H1 (cell line): ENCODE results near the gene MROH8. TPM values are rescaled to one million over a fixed set of nuclear protein-coding genes. Genes with fewer than 3 reads are reported as not detected.

Source experiments
- CTCF ChIA-PET: fragments of 300-600 bp; sonication (Branson Sonifier 250); formaldehyde crosslinking; loops from one replicate; lab custom pipeline; 2021; ENCODE audit not compliant: partially characterized antibody; lab: Charles Lee
- POLR2A ChIA-PET: fragments of 300-600 bp; sonication (Branson Sonifier 250); formaldehyde crosslinking; loops from one replicate; lab custom pipeline; 2021; ENCODE audit warnings: inconsistent platforms; ENCODE audit not compliant: partially characterized antibody; lab: Charles Lee
- DNase-seq, 2 experiments: peaks; one replicate each; pipeline versions ENCODE4 v3.0.0 to v3.0.0-alpha.2; 2010 to 2022; ENCODE audit warnings: low spot score in 2 of 2, low read depth in 1 of 2, mixed read lengths in 1 of 2
- FAIRE-seq: peaks from 2 replicates; lab custom pipeline; 2011; peaks lifted over from hg19 to GRCh38; lab: Jason Lieb, UNC
- H2AFZ ChIP-seq: 2 replicates; pipeline ENCODE4 v1.8.1; 2012; ENCODE audit warnings: low read length, inconsistent platforms
- H2AK5ac ChIP-seq: 2 replicates; pipeline ENCODE4 v1.6.1; 2013; ENCODE audit warnings: low read depth, low read length
- H2BK120ac ChIP-seq: replicated peaks from 2 replicates; pipeline ENCODE3; 2013; ENCODE audit warnings: low read depth, low read length, inconsistent platforms
- H2BK12ac ChIP-seq: 2 replicates; pipeline ENCODE4 v1.6.1; 2013; ENCODE audit warnings: low read depth, low read length
- H2BK15ac ChIP-seq: 2 replicates; pipeline ENCODE4 v1.6.1; 2013; ENCODE audit warnings: low read length
- H2BK20ac ChIP-seq: 2 replicates; pipeline ENCODE4 v1.6.1; 2013; ENCODE audit warnings: low read length
- H2BK5ac ChIP-seq: 2 replicates; pipeline ENCODE4 v1.6.1; 2013; ENCODE audit warnings: low read depth, low read length
- H3K14ac ChIP-seq: 2 replicates; pipeline ENCODE4 v1.6.1; 2013; ENCODE audit warnings: inconsistent platforms; ENCODE audit not compliant: insufficient read length
- H3K18ac ChIP-seq: 2 replicates; pipeline ENCODE4 v1.6.1; 2013; ENCODE audit warnings: low read length; ENCODE audit errors: extremely low read depth
- H3K23ac ChIP-seq: 2 replicates; pipeline ENCODE4 v1.6.1; 2013; ENCODE audit warnings: inconsistent platforms; ENCODE audit not compliant: insufficient read length
- H3K23me2 ChIP-seq: 2 replicates; pipeline ENCODE4 v1.6.1; 2013; ENCODE audit warnings: low read depth, low read length
- H3K27ac ChIP-seq: 2 replicates; pipeline ENCODE4 v1.6.1; 2011; ENCODE audit warnings: low read depth, low read length, inconsistent platforms
- H3K27me3 ChIP-seq, 4 experiments: replicated peaks in 1 of 4; 1 replicate in 1 of 4; 2 replicates in 3 of 4; pipeline versions ENCODE4 v1.6.1 to v1.8.1; 2011 to 2013; ENCODE audit warnings: low read length in 3 of 4, mild to moderate bottlenecking in 3 of 4, inconsistent platforms in 2 of 4, mixed read lengths in 2 of 4, moderate library complexity in 1 of 4; ENCODE audit not compliant: control insufficient read depth in 3 of 4, insufficient read depth in 3 of 4; ENCODE audit errors: extremely low read depth in 1 of 4
- H3K36me3 ChIP-seq, 4 experiments: 2 replicates each; pipeline versions ENCODE4 v1.6.1 to v1.8.1; 2011 to 2013; ENCODE audit warnings: mild to moderate bottlenecking in 4 of 4, low read length in 3 of 4, moderate library complexity in 2 of 4, control low read depth in 1 of 4, inconsistent platforms in 1 of 4; ENCODE audit not compliant: insufficient read depth in 4 of 4, control insufficient read depth in 2 of 4
- H3K4ac ChIP-seq: replicated peaks from 2 replicates; pipeline ENCODE3; 2013; ENCODE audit warnings: low read length, low read depth, mixed read lengths, inconsistent platforms; ENCODE audit not compliant: insufficient read length
- H3K4me1 ChIP-seq, 4 experiments: replicated peaks in 1 of 4; 1 replicate in 1 of 4; 2 replicates in 3 of 4; pipeline versions ENCODE4 v1.6.1 to v1.8.1; 2011 to 2013; ENCODE audit warnings: low read length in 3 of 4, inconsistent platforms in 2 of 4, mixed read lengths in 1 of 4; ENCODE audit not compliant: insufficient read depth in 4 of 4, control insufficient read depth in 3 of 4
- H3K4me2 ChIP-seq, 2 experiments: 2 replicates each; pipeline versions ENCODE4 v1.6.1 to v1.8.1; 2011 to 2013; ENCODE audit warnings: low read depth in 2 of 2, low read length in 2 of 2, control low read depth in 1 of 2, inconsistent platforms in 1 of 2, mild to moderate bottlenecking in 1 of 2; ENCODE audit not compliant: insufficient read depth in 1 of 2
- H3K4me3 ChIP-seq, 4 experiments: fragments of 200-600, 300-600 bp in 1 of 4; sonication (generic), shearing (Covaris generic), sonication (Bioruptor Twin) in 1 of 4; 2 replicates each; pipeline versions ENCODE4 v1.5.1 to v1.8.1; 2011 to 2016; ENCODE audit warnings: low read length in 4 of 4, low read depth in 3 of 4, control low read depth in 2 of 4, inconsistent platforms in 2 of 4, mild to moderate bottlenecking in 2 of 4, mixed read lengths in 1 of 4, moderate library complexity in 1 of 4; ENCODE audit not compliant: insufficient read depth in 2 of 4; ENCODE audit errors: extremely low read depth in 1 of 4
- H3K56ac ChIP-seq: replicated peaks from 2 replicates; pipeline ENCODE3; 2013; ENCODE audit warnings: low read depth, mild to moderate bottlenecking, mixed read lengths, low read length, inconsistent platforms; ENCODE audit not compliant: insufficient read length
- H3K79me1 ChIP-seq: 2 replicates; pipeline ENCODE4 v1.6.1; 2013; ENCODE audit warnings: low read depth, low read length, control low read depth
- H3K79me2 ChIP-seq, 2 experiments: 2 replicates each; pipeline versions ENCODE4 v1.6.1 to v1.8.1; 2012 to 2013; ENCODE audit warnings: low read length in 2 of 2, mild to moderate bottlenecking in 2 of 2, inconsistent platforms in 1 of 2; ENCODE audit not compliant: insufficient read depth in 2 of 2, control insufficient read depth in 1 of 2
- H3K9ac ChIP-seq, 4 experiments: replicated peaks in 1 of 4; 1 replicate in 1 of 4; 2 replicates in 3 of 4; pipeline versions ENCODE4 v1.6.1 to v1.8.1; 2011 to 2013; ENCODE audit warnings: low read depth in 3 of 4, low read length in 3 of 4, control low read depth in 2 of 4, mild to moderate bottlenecking in 2 of 4, moderate library complexity in 2 of 4, inconsistent platforms in 1 of 4; ENCODE audit errors: extremely low read depth in 1 of 4
- H3K9me3 ChIP-seq, 2 experiments: 2 replicates each; pipeline versions ENCODE4 v1.6.1 to v1.8.1; 2012 to 2013; ENCODE audit warnings: mild to moderate bottlenecking in 2 of 2, moderate library complexity in 2 of 2, control low read depth in 1 of 2, inconsistent platforms in 1 of 2, low read depth in 1 of 2, low read length in 1 of 2, mixed read lengths in 1 of 2; ENCODE audit not compliant: insufficient read depth in 2 of 2
- H4K20me1 ChIP-seq, 2 experiments: replicated peaks in 1 of 2; 2 replicates each; pipeline versions ENCODE3 to v1.8.1; 2011 to 2013; ENCODE audit warnings: inconsistent platforms in 2 of 2, low read length in 2 of 2, mild to moderate bottlenecking in 1 of 2; ENCODE audit not compliant: insufficient read depth in 2 of 2, control insufficient read depth in 1 of 2
- H4K5ac ChIP-seq: 2 replicates; pipeline ENCODE4 v1.6.1; 2013; ENCODE audit warnings: low read length, low read depth, mixed read lengths, inconsistent platforms; ENCODE audit not compliant: insufficient read length
- H4K8ac ChIP-seq: 2 replicates; pipeline ENCODE4 v1.8.0; 2013; ENCODE audit warnings: mild to moderate bottlenecking, moderate library complexity, low read length, inconsistent platforms; ENCODE audit not compliant: insufficient read depth; ENCODE audit errors: extremely low read depth
- H4K91ac ChIP-seq: replicated peaks from 2 replicates; pipeline ENCODE3; 2013; ENCODE audit warnings: low read length, mixed read lengths, inconsistent platforms; ENCODE audit not compliant: insufficient read length
- EZH2 ChIP-seq: fragments of 200-600 bp; sonication (generic); IDR thresholded peaks from 2 replicates; pipeline ENCODE4 v1.7.1; 2012; ENCODE audit warnings: low read depth, mild to moderate bottlenecking, moderate library complexity, low read length, inconsistent platforms; ENCODE audit not compliant: severe bottlenecking
- POLR2AphosphoS5 ChIP-seq: IDR thresholded peaks from 2 replicates; pipeline ENCODE4 v1.6.1; 2011; ENCODE audit warnings: low read depth, low read length
- RXRA ChIP-seq: IDR thresholded peaks from 2 replicates; pipeline ENCODE4 v1.6.1; 2011; ENCODE audit warnings: low read depth, mild to moderate bottlenecking, low read length, moderate library complexity; ENCODE audit not compliant: insufficient read depth
- SIRT6 ChIP-seq: IDR thresholded peaks from one replicate; pipeline ENCODE4 v1.7.1; 2012; ENCODE audit warnings: low read length, inconsistent platforms
- whole genome bisulfite sequencing, 2 experiments: shearing (Covaris generic) in 1 of 2; methylation state at CpG; one replicate each; pipeline versions ENCODE4 v1.1.6 to v1.1.7; 2013 to 2015; ENCODE audit warnings: low lambda C conversion rate in 2 of 2, mixed read lengths in 2 of 2, inconsistent platforms in 1 of 2, low coverage in 1 of 2, missing lambda C conversion rate in 1 of 2; ENCODE audit not compliant: insufficient replicate concordance in 2 of 2, insufficient coverage in 1 of 2, insufficient read length in 1 of 2; ENCODE audit errors: extremely low coverage in 1 of 2, missing lambda C conversion rate in 1 of 2; 5-methylcytosine and 5-hydroxymethylcytosine counted together
- polyA plus RNA-seq, 7 experiments: library from polyadenylated mRNA; depleted of rRNA in 3 of 7; stranded (reverse) in 5 of 7; unstranded in 2 of 7; fragments of >200 nt in 5 of 7; fragments of 200-250 nt in 2 of 7; gene quantifications; 1 replicate in 5 of 7; 2 replicates in 1 of 7; 4 replicates in 1 of 7; pipeline versions ENCODE4 v1.2.1 to v1.2.3, GENCODE V29; 2011 to 2013; ENCODE audit warnings: missing spikeins in 2 of 7, mixed read lengths in 2 of 7
- total RNA-seq: library from RNA; stranded (reverse); fragmentation: NEBNext Ultra II Directional; extraction: Animal tissue kit (Norgen Biotek cat#: 25700); gene quantifications from 2 replicates; pipeline ENCODE4 v1.2.1, GENCODE V29; 2021

MROH8 gene
- total and polyA plus RNA-seq, 2 of the 8 experiments (the other 6 are each of a cell fraction or from before 2014, with no cell fraction given), result 0.50 to 0.86 TPM

- Histone ChIP-seq H3K79me2 (peaks cover 0 to 2% of the 10 kb centered on the region in 2 experiments; a peak in 1 of 4 replicates), H3K4me2 (no peak overlapping the region), H3K56ac (no peak overlapping the region), H3K9me3 (peaks cover 0 to 3% of the 10 kb centered on the region in 2 experiments; a peak in 1 of 4 replicates), H2BK20ac (no peak overlapping the region), H4K91ac (no peak overlapping the region), H3K4me3 (no peak overlapping the region), H3K4me1 (no peaks in the 10 kb centered on the region), H2AFZ (no peak overlapping the region), H2BK120ac (no peak overlapping the region), H3K23ac (no peak overlapping the region), H3K79me1 (no peaks in the 10 kb centered on the region), H4K8ac (no peak overlapping the region; the same call in 1 of the 2 replicates), H2AK5ac (no peak overlapping the region)
- 93% methylated on average over 17 of the region's 17 CpGs; no CpG with 5 or more reads in 1 of the 2 experiments for WGBS, 2 experiments
- POLR2A ChIA-PET, result interaction anchor here (0.6 to 0.7 kb wide), 3 partner anchors 21 to 449 kb away, joined by 3 read pairs; partner anchors contain the start of gene RBL1
- FAIRE-seq, result no peak
- TF ChIP-seq RXRA (no peak), POLR2AphosphoS5 (no peak), SIRT6 (no peak), EZH2 (no peak)
- TF ChIP-seq, all 59 proteins: peak for 0
- H2BK5ac ChIP-seq, result no peak overlapping the region
- H3K4ac ChIP-seq, result no peak overlapping the region
- no peak overlapping the region for H3K27ac ChIP-seq
- no peak overlapping the region for H2BK15ac ChIP-seq
- H3K27me3 ChIP-seq, result no peaks in the 10 kb centered on the region
- no peak for DNase-seq
- peaks cover 0 to 7% (median 2%) of the 10 kb centered on the region in 4 experiments; a peak in 2 of 8 replicates for H3K36me3 ChIP-seq
- no peak overlapping the region for H4K5ac ChIP-seq
- no peak overlapping the region for H3K18ac ChIP-seq
- no peak overlapping the region for H3K9ac ChIP-seq
- CTCF ChIA-PET, result interaction anchor here (0.6 to 1.7 kb wide), 2 partner anchors 10 to 106 kb away, joined by 3 to 10 read pairs; partner anchors contain the start of gene RPN2
- no peak overlapping the region for H2BK12ac ChIP-seq
- no peaks in the 10 kb centered on the region for H3K23me2 ChIP-seq
- H4K20me1 ChIP-seq, result no peaks in the 10 kb centered on the region
- H3K14ac ChIP-seq, result no peak overlapping the region
Observed at GRCh38 chr20:37072293-37073196, 106.8 kb downstream of the MROH8 start.
